ENCODE data around the gene B3GNT7.

Gene B3GNT7

GRCh38 chr2:231380991-231381847, 14.3 kb upstream of the B3GNT7 start:
- no peak for DNase-seq
- in situ Hi-C loops (cut with MboI; ENCODE audit: low pct_unique_long_range_greater_than_20kb, low sequenced_read_pairs) = no loop called here

- no peak for DNase-seq
- in situ Hi-C loops (cut with MboI; ENCODE audit: low pct_unique_long_range_greater_than_20kb, low sequenced_read_pairs) = no loop called here
These were observed 13.4 kb upstream of the B3GNT7 start for GRCh38 chr2:231382116-231382515.

GRCh38 chr2:231383416-231384108, 11.9 kb upstream of the B3GNT7 start:
- peak; percentile 57 for DNase-seq
- in situ Hi-C loops (cut with MboI; ENCODE audit: low pct_unique_long_range_greater_than_20kb, low sequenced_read_pairs) = no loop called here

GRCh38 chr2:231384109-231384435, 11.4 kb upstream of the B3GNT7 start:
- in situ Hi-C loops (cut with MboI; ENCODE audit: low pct_unique_long_range_greater_than_20kb, low sequenced_read_pairs) = no loop called here

GRCh38 chr2:231384970-231385369, 10.5 kb upstream of the B3GNT7 start:
- no peak for DNase-seq
- in situ Hi-C loops (cut with MboI; ENCODE audit: low pct_unique_long_range_greater_than_20kb, low sequenced_read_pairs) = no loop called here

More at GRCh38 chr2:231384109-231384435, 11.4 kb upstream of the B3GNT7 start:
- no peak for DNase-seq

GRCh38 chr2:231385429-231385828, 10.1 kb upstream of the B3GNT7 start:
- DNase-seq = no peak

GRCh38 chr2:231386446-231386845, 9.1 kb upstream of the B3GNT7 start:
- in situ Hi-C loops (cut with MboI; ENCODE audit: low pct_unique_long_range_greater_than_20kb, low sequenced_read_pairs) = no loop called here
- no peak for DNase-seq

More at GRCh38 chr2:231385429-231385828, 10.1 kb upstream of the B3GNT7 start:
- in situ Hi-C loops (cut with MboI; ENCODE audit: low pct_unique_long_range_greater_than_20kb, low sequenced_read_pairs) = no loop called here

GRCh38 chr2:231387904-231388724, 7.4 kb upstream of the B3GNT7 start:
- DNase-seq = no peak
- in situ Hi-C loops (cut with MboI; ENCODE audit: low pct_unique_long_range_greater_than_20kb, low sequenced_read_pairs) = no loop called here

GRCh38 chr2:231388725-231389346, 6.7 kb upstream of the B3GNT7 start:
- in situ Hi-C loops (cut with MboI; ENCODE audit: low pct_unique_long_range_greater_than_20kb, low sequenced_read_pairs) = no loop called here
- DNase-seq = no peak

- peak; percentile 45 for DNase-seq
- in situ Hi-C loops (cut with MboI; ENCODE audit: low pct_unique_long_range_greater_than_20kb, low sequenced_read_pairs) = no loop called here
These were observed 4.8 kb upstream of the B3GNT7 start for GRCh38 chr2:231390667-231391066.

- DNase-seq = no peak
- in situ Hi-C loops (cut with MboI; ENCODE audit: low pct_unique_long_range_greater_than_20kb, low sequenced_read_pairs) = no loop called here
These were observed 3.5 kb upstream of the B3GNT7 start for GRCh38 chr2:231391981-231392380.

GRCh38 chr2:231392431-231393148, 2.9 kb upstream of the B3GNT7 start:
- DNase-seq = no peak
- in situ Hi-C loops (cut with MboI; ENCODE audit: low pct_unique_long_range_greater_than_20kb, low sequenced_read_pairs) = no loop called here

- in situ Hi-C loops (cut with MboI; ENCODE audit: low pct_unique_long_range_greater_than_20kb, low sequenced_read_pairs) = no loop called here
- DNase-seq = no peak
These were observed 2.1 kb upstream of the B3GNT7 start for GRCh38 chr2:231393149-231394131.

GRCh38 chr2:231394211-231395141, 1.0 kb upstream of the B3GNT7 start:
- in situ Hi-C loops (cut with MboI; ENCODE audit: low pct_unique_long_range_greater_than_20kb, low sequenced_read_pairs) = no loop called here
- no peak for DNase-seq

GRCh38 chr2:231396058-231396821, 730 bp downstream of the B3GNT7 start:
- no peak for DNase-seq
- in situ Hi-C loops (cut with MboI; ENCODE audit: low pct_unique_long_range_greater_than_20kb, low sequenced_read_pairs) = no loop called here
